DOHH2 (cell line): ENCODE measurements around the gene C16orf54.

Experiments used
- H3F3A ChIP-seq: fragments of 200-600 bp; sonication (generic), shearing (Covaris generic); 2 replicates; pipeline ENCODE4 v1.6.0; 2016; ENCODE audit warnings: antibody characterized with exemption, mild to moderate bottlenecking; ENCODE audit not compliant: control insufficient read depth, insufficient read depth
- H3K27ac ChIP-seq: fragments of 200-600 bp; sonication (generic); 2 replicates; pipeline ENCODE4 v1.5.1; 2014; ENCODE audit warnings: low read depth, mild to moderate bottlenecking, low read length, moderate library complexity
- H3K27me3 ChIP-seq: fragments of 200-600 bp; sonication (generic); 2 replicates; pipeline ENCODE4 v1.6.1; 2014; ENCODE audit warnings: mild to moderate bottlenecking, low read length, mixed read lengths; ENCODE audit not compliant: control insufficient read depth
- H3K36me3 ChIP-seq: fragments of 200-600 bp; sonication (generic); 2 replicates; pipeline ENCODE4 v1.6.1; 2014; ENCODE audit warnings: mild to moderate bottlenecking, low read length, moderate library complexity, mixed read lengths; ENCODE audit not compliant: control insufficient read depth
- H3K4me1 ChIP-seq: fragments of 200-600 bp; sonication (generic); 2 replicates; pipeline ENCODE4 v1.6.1; 2014; ENCODE audit warnings: mild to moderate bottlenecking, low read length, mixed read lengths; ENCODE audit not compliant: control insufficient read depth
- H3K4me2 ChIP-seq: fragments of 200-600 bp; sonication (generic); 2 replicates; pipeline ENCODE4 v1.6.0; 2014; ENCODE audit warnings: mild to moderate bottlenecking, low read length, moderate library complexity
- H3K4me3 ChIP-seq: fragments of 200-600 bp; sonication (generic); 2 replicates; pipeline ENCODE4 v1.5.1; 2014; ENCODE audit warnings: mild to moderate bottlenecking, low read length, mixed read lengths
- H3K79me2 ChIP-seq: fragments of 200-600 bp; sonication (generic); 2 replicates; pipeline ENCODE4 v1.6.1; 2014; ENCODE audit warnings: mild to moderate bottlenecking, low read length, mixed read lengths; ENCODE audit not compliant: control insufficient read depth
- H3K9me2 ChIP-seq: fragments of 200-600 bp; sonication (generic); replicated peaks from 2 replicates; pipeline ENCODE4 v1.6.1; 2014; ENCODE audit warnings: mild to moderate bottlenecking, low read length, mixed read lengths; ENCODE audit not compliant: control insufficient read depth
- H3K9me3 ChIP-seq: fragments of 200-600 bp; sonication (generic); 2 replicates; pipeline ENCODE4 v1.6.1; 2014; ENCODE audit warnings: antibody characterized with exemption, low read length, mixed read lengths; ENCODE audit not compliant: control insufficient read depth, insufficient read depth
- H4K20me1 ChIP-seq: fragments of 200-600 bp; sonication (generic); 2 replicates; pipeline ENCODE4 v1.6.0; 2014; ENCODE audit warnings: low read depth, mild to moderate bottlenecking, antibody characterized with exemption, low read length, moderate library complexity; ENCODE audit not compliant: control insufficient read depth, insufficient read depth
- CTCF ChIP-seq: fragments of 200-600 bp; sonication (generic); IDR thresholded peaks from one replicate; pipeline ENCODE4 v1.5.1; 2014; ENCODE audit warnings: antibody characterized with exemption, mild to moderate bottlenecking, low read depth, low read length; ENCODE audit not compliant: poor library complexity, severe bottlenecking
- EZH2phosphoT487 ChIP-seq: fragments of 200-600 bp; sonication (generic); IDR thresholded peaks from 2 replicates; pipeline ENCODE4 v1.6.1; 2017; ENCODE audit warnings: borderline replicate concordance, mild to moderate bottlenecking, antibody characterized with exemption, low read length, moderate library complexity, mixed read lengths

Gene C16orf54

DNA sequence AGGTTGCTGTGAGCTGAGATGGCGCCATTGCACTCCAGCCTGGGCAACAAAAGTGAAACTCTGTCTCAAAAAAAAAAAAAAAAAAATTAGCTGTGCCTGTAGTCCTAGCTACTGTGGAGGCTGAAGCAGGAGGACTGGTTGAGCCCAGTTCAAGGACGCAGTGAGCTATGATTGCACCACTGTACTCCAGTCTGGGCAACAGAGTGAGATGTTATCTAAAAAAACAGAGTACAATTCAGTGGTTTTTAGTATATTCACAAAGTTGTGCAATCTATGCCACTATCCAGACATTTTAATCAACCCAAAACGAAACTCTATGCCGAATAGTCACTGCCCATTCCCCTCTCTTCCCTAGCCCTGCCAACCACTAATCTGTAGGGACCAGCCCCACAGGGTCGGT, 25.1 kb downstream of the C16orf54 start:
- H3K36me3 ChIP-seq: no peaks in the 10 kb centered on the region
- H3K9me2 ChIP-seq: no peaks in the 10 kb centered on the region
- H3K4me3 ChIP-seq: no peak overlapping the region
- no peaks in the 10 kb centered on the region for H4K20me1 ChIP-seq
- peaks cover 8% of the 10 kb centered on the region; the same call in 1 of the 2 replicates for H3K4me1 ChIP-seq
- H3K9me3 ChIP-seq: no peaks in the 10 kb centered on the region
- H3K4me2 ChIP-seq: no peak overlapping the region
- no peaks in the 10 kb centered on the region for H3K79me2 ChIP-seq
- TF ChIP-seq CTCF (no peak), EZH2phosphoT487 (no peak)
- no peaks in the 10 kb centered on the region for H3K27me3 ChIP-seq
- no peaks in the 10 kb centered on the region for H3F3A ChIP-seq
- H3K27ac ChIP-seq: no peak overlapping the region

DNA sequence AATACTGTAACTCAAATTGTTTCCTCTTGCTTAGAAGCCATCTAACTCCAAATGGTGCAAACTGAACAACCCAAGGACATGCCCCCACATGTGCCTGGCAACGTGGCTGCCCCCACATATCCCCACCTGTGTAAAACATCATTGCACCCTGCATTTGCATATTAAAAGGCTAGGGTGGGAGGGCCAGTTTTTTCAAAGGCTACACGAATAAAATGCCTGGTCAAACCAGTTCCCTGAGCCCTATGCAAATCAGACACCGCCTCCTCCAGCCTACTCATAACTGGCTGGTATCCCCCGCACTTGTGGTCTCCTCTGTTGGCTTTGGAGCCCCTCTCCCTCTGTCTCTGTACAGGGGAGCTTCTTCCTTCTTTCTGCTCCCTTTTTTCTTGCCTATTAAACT, 26.7 kb downstream of the C16orf54 start:
- no peaks in the 10 kb centered on the region for H3K9me3 ChIP-seq
- no peaks in the 10 kb centered on the region for H3K27me3 ChIP-seq
- no peak overlapping the region for H3K27ac ChIP-seq
- no peaks in the 10 kb centered on the region for H3K9me2 ChIP-seq
- H3F3A ChIP-seq: peaks cover 3% of the 10 kb centered on the region; the same call in 1 of the 2 replicates
- no peaks in the 10 kb centered on the region for H3K36me3 ChIP-seq
- peaks cover 8% of the 10 kb centered on the region; the same call in 1 of the 2 replicates for H3K4me1 ChIP-seq
- H3K79me2 ChIP-seq: no peaks in the 10 kb centered on the region
- H3K4me2 ChIP-seq: no peak overlapping the region
- H4K20me1 ChIP-seq: no peaks in the 10 kb centered on the region
- TF ChIP-seq CTCF: no peak
- no peak for TF ChIP-seq EZH2phosphoT487
- H3K4me3 ChIP-seq: no peak overlapping the region

- Histone ChIP-seq H3K4me2 (no peak overlapping the region), H3K27me3 (no peaks in the 10 kb centered on the region), H3K4me3 (no peak overlapping the region), H4K20me1 (no peaks in the 10 kb centered on the region), H3K4me1 (peaks cover 8% of the 10 kb centered on the region; the same call in 1 of the 2 replicates), H3K27ac (no peak overlapping the region), H3K79me2 (no peaks in the 10 kb centered on the region), H3F3A (peaks cover 3% of the 10 kb centered on the region; the same call in 1 of the 2 replicates), H3K36me3 (no peaks in the 10 kb centered on the region), H3K9me2 (no peaks in the 10 kb centered on the region), H3K9me3 (no peaks in the 10 kb centered on the region)
- TF ChIP-seq EZH2phosphoT487 (no peak), CTCF (no peak)
These were observed 28.7 kb downstream of the C16orf54 start for GRCh38 chr16:29717113-29717512.
